GM12865 (cell line): Measurements from ENCODE around the gene PKD1L1.

Source experiments
- DNase-seq: peaks from one replicate; pipeline ENCODE4 v3.0.0; 2010; ENCODE audit warnings: low read depth
- H3K4me3 ChIP-seq: 2 replicates; pipeline ENCODE4 v1.5.1; 2011; ENCODE audit warnings: mild to moderate bottlenecking, low read depth, low read length, control low read depth
- CTCF ChIP-seq: IDR thresholded peaks from 2 replicates; pipeline ENCODE4 v1.5.1; 2011; ENCODE audit warnings: low read length, control low read depth, low read depth, inconsistent platforms; ENCODE audit not compliant: insufficient read depth; ENCODE audit errors: missing control alignments

PKD1L1 gene

GRCh38 chr7:47956220-47956619 lies 8.0 kb upstream of the PKD1L1 start:
- TF ChIP-seq CTCF = no peak
- no peak overlapping the region for H3K4me3 ChIP-seq
- DNase-seq = no peak

- TF ChIP-seq CTCF = no peak
- no peak for DNase-seq
- H3K4me3 ChIP-seq = no peak overlapping the region
These were observed 6.1 kb upstream of the PKD1L1 start for GRCh38 chr7:47954231-47954911.

GRCh38 chr7:47953822-47954221 lies 5.6 kb upstream of the PKD1L1 start:
- no peak overlapping the region for H3K4me3 ChIP-seq
- TF ChIP-seq CTCF = no peak
- no peak for DNase-seq

- no peak for TF ChIP-seq CTCF
- H3K4me3 ChIP-seq = no peak overlapping the region
- no peak for DNase-seq
These were observed 4.0 kb upstream of the PKD1L1 start for GRCh38 chr7:47952224-47952623.

GRCh38 chr7:47951374-47951773 lies 3.1 kb upstream of the PKD1L1 start:
- TF ChIP-seq CTCF = no peak
- no peak overlapping the region for H3K4me3 ChIP-seq
- no peak for DNase-seq

- TF ChIP-seq CTCF = no peak
- no peak for DNase-seq
- no peak overlapping the region for H3K4me3 ChIP-seq
These were observed 2.4 kb upstream of the PKD1L1 start for GRCh38 chr7:47950714-47951113.

- no peak overlapping the region for H3K4me3 ChIP-seq
- DNase-seq = no peak
- TF ChIP-seq CTCF = no peak
These were observed 1.4 kb upstream of the PKD1L1 start for GRCh38 chr7:47949703-47950102.
